ENCODE measurements around the gene ZFP36L1. TPM values are rescaled to one million over a fixed set of nuclear protein-coding genes. Genes with fewer than 3 reads are reported as not detected.

Gene ZFP36L1
- total and polyA plus RNA-seq, 9 of the 15 experiments (the other 6 are each of a cell fraction or from before 2014, with no cell fraction given) = 1.3 to 26.6 (median 3.7) TPM

GRCh38 chr14:68749487-68750475 lies 43.1 kb downstream of the ZFP36L1 start (continued):
- TF ChIP-seq ZNF639 (CRISPR knock-in tag; conservative IDR thresholded peaks at IDR 0.05 in 1 of 2, IDR thresholded peaks at IDR 0.05 in 1 of 2) (no peak), ZNF512 (tag; IDR thresholded peaks at IDR 0.05) (no peak), TCF7L2 (IDR thresholded peaks at IDR 0.05; ENCODE audit: low read depth, low read length) (no peak), CLOCK (CRISPR knock-in tag; IDR thresholded peaks at IDR 0.05; ENCODE audit: borderline replicate concordance) (no peak), PCBP1 (IDR thresholded peaks at IDR 0.05; ENCODE audit: low read depth, low read length, poor library complexity, severe bottlenecking) (no peak), SRSF1 (IDR thresholded peaks at IDR 0.05; ENCODE audit: low read depth, low read length) (no peak), HBP1 (CRISPR knock-in tag; IDR thresholded peaks at IDR 0.05) (no peak), EWSR1 (IDR thresholded peaks at IDR 0.05; ENCODE audit: borderline replicate concordance, low read depth, partially characterized antibody) (no peak), SIN3B (IDR thresholded peaks at IDR 0.05; ENCODE audit: low read depth) (no peak), NUFIP1 (IDR thresholded peaks at IDR 0.05; ENCODE audit: partially characterized antibody) (no peak), RREB1 (CRISPR knock-in tag; IDR thresholded peaks at IDR 0.05) (no peak)
